CD4-positive, alpha-beta T cell treated with Interleukin-21 for 1 hour (primary cell): Measurements from ENCODE around the gene CMSS1.

Source experiments
- DNase-seq: peaks from one replicate; pipeline ENCODE4 v3.0.0-alpha.2; 2020

CMSS1 gene

GRCh38 chr3:100003609-100004503, 186.2 kb downstream of the CMSS1 start:
- DNase-seq: no peak

GRCh38 chr3:100004931-100005330, 187.3 kb downstream of the CMSS1 start:
- no peak for DNase-seq

- DNase-seq: no peak
Observed at GRCh38 chr3:100005665-100006393, 188.2 kb downstream of the CMSS1 start.

GRCh38 chr3:100006570-100007271, 189.1 kb downstream of the CMSS1 start:
- no peak for DNase-seq

- DNase-seq: no peak
Observed at GRCh38 chr3:100007313-100007712, 189.7 kb downstream of the CMSS1 start.

- DNase-seq: no peak
Observed at GRCh38 chr3:100008081-100008698, 190.5 kb downstream of the CMSS1 start.

- no peak for DNase-seq
Observed at GRCh38 chr3:100009276-100010086, 191.8 kb downstream of the CMSS1 start.

- DNase-seq: no peak
Observed at GRCh38 chr3:100010087-100010417, 192.4 kb downstream of the CMSS1 start.

GRCh38 chr3:100018806-100019205, 201.1 kb downstream of the CMSS1 start:
- no peak for DNase-seq

GRCh38 chr3:100019719-100020118, 202.1 kb downstream of the CMSS1 start:
- no peak for DNase-seq

GRCh38 chr3:100020876-100021644, 203.4 kb downstream of the CMSS1 start:
- no peak for DNase-seq

GRCh38 chr3:100022506-100022905, 204.8 kb downstream of the CMSS1 start:
- DNase-seq: no peak

- no peak for DNase-seq
Observed at GRCh38 chr3:100023150-100023549, 205.5 kb downstream of the CMSS1 start.

- no peak for DNase-seq
Observed at GRCh38 chr3:100023595-100023994, 205.9 kb downstream of the CMSS1 start.

- DNase-seq: no peak
Observed at GRCh38 chr3:100024520-100025303, 207.1 kb downstream of the CMSS1 start.

GRCh38 chr3:100027321-100027720, 209.7 kb downstream of the CMSS1 start:
- DNase-seq: no peak

GRCh38 chr3:100029052-100029451, 211.4 kb downstream of the CMSS1 start:
- DNase-seq: no peak

GRCh38 chr3:100029689-100030088, 212.0 kb downstream of the CMSS1 start:
- no peak for DNase-seq

GRCh38 chr3:100030346-100030745, 212.7 kb downstream of the CMSS1 start:
- no peak for DNase-seq

- no peak for DNase-seq
Observed at GRCh38 chr3:100030914-100031425, 213.3 kb downstream of the CMSS1 start.
